ENCODE results near the gene FNDC3B.

The FNDC3B gene

GRCh38 chr3:172170841-172171240 lies 131.5 kb downstream of the FNDC3B start:
- DNase-seq (ENCODE audit: low read depth), result no peak

- no peak for DNase-seq (ENCODE audit: low read depth)
Measured at GRCh38 chr3:172171396-172172075, 132.2 kb downstream of the FNDC3B start.

GRCh38 chr3:172173316-172174254 lies 134.2 kb downstream of the FNDC3B start:
- DNase-seq (ENCODE audit: low read depth), result no peak

GRCh38 chr3:172174513-172175253 lies 135.3 kb downstream of the FNDC3B start:
- no peak for DNase-seq (ENCODE audit: low read depth)

- no peak for DNase-seq (ENCODE audit: low read depth)
Measured at GRCh38 chr3:172175254-172175599, 135.8 kb downstream of the FNDC3B start.

- no peak for DNase-seq (ENCODE audit: low read depth)
Measured at GRCh38 chr3:172176061-172176770, 136.8 kb downstream of the FNDC3B start.

- no peak for DNase-seq (ENCODE audit: low read depth)
Measured at GRCh38 chr3:172177046-172177445, 137.7 kb downstream of the FNDC3B start.

- no peak for DNase-seq (ENCODE audit: low read depth)
Measured at GRCh38 chr3:172177803-172178316, 138.5 kb downstream of the FNDC3B start.

- DNase-seq (ENCODE audit: low read depth), result no peak
Measured at GRCh38 chr3:172179680-172180399, 140.5 kb downstream of the FNDC3B start.

GRCh38 chr3:172180473-172180872 lies 141.1 kb downstream of the FNDC3B start:
- DNase-seq (ENCODE audit: low read depth), result no peak

GRCh38 chr3:172181932-172182586 lies 142.7 kb downstream of the FNDC3B start:
- no peak for DNase-seq (ENCODE audit: low read depth)

GRCh38 chr3:172182797-172183196 lies 143.4 kb downstream of the FNDC3B start:
- no peak for DNase-seq (ENCODE audit: low read depth)

GRCh38 chr3:172184106-172184822 lies 144.9 kb downstream of the FNDC3B start:
- no peak for DNase-seq (ENCODE audit: low read depth)

- no peak for DNase-seq (ENCODE audit: low read depth)
Measured at GRCh38 chr3:172185907-172186306, 146.5 kb downstream of the FNDC3B start.

GRCh38 chr3:172186607-172187006 lies 147.2 kb downstream of the FNDC3B start:
- DNase-seq (ENCODE audit: low read depth), result no peak

- no peak for DNase-seq (ENCODE audit: low read depth)
Measured at GRCh38 chr3:172187511-172187910, 148.1 kb downstream of the FNDC3B start.

- no peak for DNase-seq (ENCODE audit: low read depth)
Measured at GRCh38 chr3:172188511-172188910, 149.1 kb downstream of the FNDC3B start.

- no peak for DNase-seq (ENCODE audit: low read depth)
Measured at GRCh38 chr3:172189213-172189612, 149.8 kb downstream of the FNDC3B start.

- DNase-seq (ENCODE audit: low read depth), result no peak
Measured at GRCh38 chr3:172189987-172190603, 150.7 kb downstream of the FNDC3B start.
